HG02840 (cell line): ENCODE results near the gene SPOCD1.

ENCODE experiments used
- ATAC-seq: cut with Tn5 transposase; IDR thresholded peaks from one replicate; pipeline ENCODE4 v1.9.1; 2021; ENCODE audit warnings: mild to moderate bottlenecking, moderate library complexity, moderate number of reproducible peaks; ENCODE audit not compliant: unreplicated experiment, low FRiP score

The SPOCD1 gene

DNA sequence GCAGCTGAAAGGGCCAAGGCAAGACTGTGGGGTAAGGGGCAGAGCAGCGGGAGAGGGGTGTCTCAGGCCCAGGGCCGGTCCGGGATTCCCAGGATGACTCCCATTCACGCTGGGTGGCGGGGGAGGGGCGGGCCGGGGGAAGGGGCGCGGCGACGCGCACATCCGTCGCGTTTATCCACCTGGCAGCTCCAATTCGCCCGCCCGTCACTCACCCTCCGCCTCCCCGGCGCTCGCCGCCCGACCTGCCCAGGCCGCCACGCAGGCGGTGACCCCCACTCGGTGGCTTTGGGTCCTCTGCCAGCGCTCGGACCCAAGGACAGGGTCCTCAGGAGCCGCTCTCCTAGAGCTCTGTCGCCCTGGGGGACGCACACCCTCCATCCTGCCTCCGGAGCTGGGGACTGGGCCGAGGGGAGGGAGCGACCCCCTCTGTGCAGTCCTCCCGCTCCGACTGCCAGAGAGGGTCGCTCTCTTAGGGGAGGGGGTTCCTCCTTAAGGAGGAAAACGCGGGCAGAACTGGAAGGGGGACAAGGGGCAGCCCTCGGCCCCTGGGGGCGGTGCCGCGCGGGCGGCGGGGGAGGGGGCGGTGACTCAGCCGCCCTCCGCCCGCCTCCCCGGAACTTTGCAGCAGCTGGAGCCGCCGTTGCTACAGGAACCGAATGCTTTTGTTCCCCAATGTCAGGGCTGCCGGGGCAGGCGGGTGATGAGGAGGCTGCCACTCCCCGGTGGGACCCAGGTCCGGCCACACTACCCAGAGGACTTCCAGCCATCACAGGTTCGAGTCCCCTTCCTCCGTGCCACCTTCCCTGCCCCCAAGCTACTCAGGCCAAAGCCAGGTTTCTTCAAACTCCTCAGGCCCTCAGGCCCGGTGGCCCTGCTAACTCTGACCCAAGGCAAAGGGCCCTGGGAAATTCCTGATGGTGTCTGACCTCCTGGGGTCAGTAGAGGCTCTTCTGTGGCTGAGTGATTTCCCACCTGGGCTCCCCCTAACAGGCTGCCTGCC, 55.1 kb downstream of the SPOCD1 start:
- no peak for ATAC-seq

DNA sequence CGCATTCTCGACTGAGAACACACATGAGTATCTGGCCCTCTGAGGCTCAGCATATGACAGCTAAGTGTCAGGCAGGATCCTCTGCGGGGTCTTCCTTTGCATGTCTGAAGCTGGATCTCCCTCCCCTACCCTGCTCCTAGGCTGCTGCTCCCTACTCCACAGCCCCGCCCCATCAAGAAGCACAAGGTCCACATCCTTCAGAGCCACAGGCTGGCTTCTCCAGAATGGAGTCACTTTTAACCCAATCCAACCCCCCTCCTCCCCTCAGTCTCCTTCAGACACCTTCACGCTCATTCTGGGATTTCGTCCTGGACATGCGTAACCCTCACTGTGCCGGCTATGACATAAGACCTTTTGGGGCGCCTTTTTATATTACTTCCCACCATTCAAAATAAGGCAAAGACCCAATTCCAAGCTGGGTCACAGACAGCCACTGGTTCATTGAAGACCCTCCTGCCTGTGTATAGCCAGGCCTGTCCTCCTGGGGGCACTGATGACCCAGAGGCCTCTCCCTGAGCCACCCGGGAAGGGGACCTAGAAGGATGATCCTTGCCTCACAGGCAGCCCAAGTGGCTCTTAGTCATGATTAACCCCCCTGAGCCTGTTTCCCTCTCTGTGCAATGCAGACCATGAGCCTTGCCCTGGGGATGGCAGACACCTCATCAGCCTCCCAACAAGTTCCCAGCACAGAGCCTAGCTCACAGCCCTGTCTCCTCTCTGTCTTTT, 56.4 kb downstream of the SPOCD1 start:
- ATAC-seq: no peak

DNA sequence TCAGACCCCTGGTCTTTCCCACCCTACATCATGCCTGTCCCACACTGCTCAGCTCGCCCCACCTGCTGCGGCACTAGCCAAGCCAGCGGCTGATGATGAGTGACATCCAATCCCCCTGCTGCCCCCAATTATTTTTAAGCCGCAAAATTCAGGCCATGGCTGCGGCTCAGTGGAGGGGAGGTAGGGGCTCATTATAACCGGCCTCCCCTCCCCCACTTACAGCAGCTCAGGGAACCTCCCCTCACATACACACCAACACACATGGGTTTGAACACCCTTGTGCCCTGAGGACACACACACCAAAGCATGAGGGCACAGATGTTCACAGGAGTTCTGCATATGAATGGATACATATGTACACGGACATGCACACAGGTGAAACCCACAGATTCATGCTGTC, 57.0 kb downstream of the SPOCD1 start:
- ATAC-seq: no peak

DNA sequence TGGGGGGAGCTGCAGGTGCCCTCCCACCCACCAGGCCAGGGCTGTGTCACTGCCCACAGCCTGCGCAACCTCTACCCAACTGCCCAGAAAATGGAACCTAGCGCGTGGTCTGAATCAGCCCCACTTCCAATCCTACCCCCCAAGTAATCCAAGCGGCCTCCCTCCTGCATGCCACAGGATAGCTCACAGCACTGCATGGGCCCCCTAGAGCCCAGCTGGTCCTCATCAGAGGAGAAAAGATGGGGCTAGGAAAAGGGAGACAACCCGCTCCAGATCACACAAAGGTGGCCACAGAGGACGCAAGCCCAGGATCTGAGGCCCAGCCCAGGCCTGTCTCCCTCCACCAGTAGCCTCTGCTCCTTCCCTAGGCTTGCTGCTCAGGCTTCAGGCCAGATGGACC, 57.8 kb downstream of the SPOCD1 start:
- ATAC-seq: no peak

DNA sequence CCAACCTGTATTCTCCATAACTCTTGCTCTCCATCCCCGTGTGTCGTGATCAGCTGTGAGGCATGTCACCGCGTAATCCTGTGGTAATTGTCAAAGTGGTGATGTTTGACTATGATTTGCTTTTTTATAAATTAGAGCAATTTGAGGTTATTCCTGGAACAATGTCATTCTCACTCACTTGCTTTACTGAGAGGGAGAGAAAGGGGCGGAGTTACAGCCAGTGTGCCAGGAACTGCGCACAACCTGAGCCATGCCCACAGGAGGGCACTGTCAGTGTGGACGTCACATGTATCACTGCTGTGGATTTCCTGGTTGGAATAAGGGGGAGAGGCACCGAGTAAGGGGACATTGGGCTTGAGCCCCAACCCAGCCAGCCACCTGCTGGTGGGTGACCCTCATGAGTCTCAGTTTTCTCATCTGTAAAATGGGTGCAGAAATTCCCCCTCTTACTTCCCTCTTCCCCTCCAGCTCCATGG, 58.6 kb downstream of the SPOCD1 start:
- no peak for ATAC-seq

DNA sequence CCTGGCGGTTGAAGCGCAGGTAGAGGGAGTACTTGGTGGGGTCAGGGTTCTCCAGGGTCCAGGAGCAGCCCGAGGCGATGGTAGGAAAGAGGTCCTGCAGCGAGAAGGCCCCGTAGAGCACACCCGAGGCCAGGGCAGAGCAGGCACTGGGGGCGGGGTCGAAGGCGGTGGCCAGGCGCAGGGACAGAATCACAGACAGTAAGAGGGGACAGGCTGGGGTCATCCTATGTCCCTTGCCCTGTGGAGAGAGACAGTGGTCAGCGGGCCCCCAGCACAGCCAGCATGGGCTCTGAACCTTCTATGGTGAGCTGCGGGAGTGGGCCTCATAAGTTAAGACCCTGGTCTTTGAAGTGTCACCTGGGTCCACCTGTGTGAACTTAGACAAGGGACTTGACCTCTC, 59.2 kb downstream of the SPOCD1 start:
- ATAC-seq: no peak

DNA sequence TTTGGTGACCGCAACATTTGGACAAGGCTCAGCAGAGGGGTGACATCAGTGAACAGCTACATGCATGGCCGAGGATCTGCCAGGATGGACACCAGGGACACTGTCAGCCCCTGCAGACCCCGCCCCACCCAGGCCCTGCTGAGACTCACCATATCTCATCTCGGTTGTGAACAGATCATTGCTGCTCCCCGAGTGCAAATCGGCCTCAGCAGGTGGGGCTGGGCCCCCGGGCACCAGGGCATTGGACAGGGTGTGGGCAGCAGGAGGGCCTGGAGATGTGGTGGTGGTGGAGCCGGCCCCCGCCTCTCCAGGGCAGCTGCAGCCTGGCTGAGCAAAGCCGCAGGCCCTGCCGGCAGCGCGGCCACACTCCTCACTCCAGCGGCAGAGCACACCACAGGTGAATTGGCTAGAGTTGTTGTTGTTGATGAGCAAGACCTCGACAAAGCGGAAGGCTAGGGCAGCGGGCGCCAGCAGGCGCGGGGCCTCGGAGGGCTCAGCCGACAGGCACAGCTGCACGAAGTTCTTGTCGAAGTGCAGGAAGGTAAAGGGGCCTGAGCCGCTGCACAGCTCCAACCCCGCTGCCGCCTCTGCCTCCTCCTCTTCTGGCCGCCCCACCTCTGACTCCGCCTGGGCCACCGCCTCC, 59.9 kb downstream of the SPOCD1 start:
- ATAC-seq: no peak

DNA sequence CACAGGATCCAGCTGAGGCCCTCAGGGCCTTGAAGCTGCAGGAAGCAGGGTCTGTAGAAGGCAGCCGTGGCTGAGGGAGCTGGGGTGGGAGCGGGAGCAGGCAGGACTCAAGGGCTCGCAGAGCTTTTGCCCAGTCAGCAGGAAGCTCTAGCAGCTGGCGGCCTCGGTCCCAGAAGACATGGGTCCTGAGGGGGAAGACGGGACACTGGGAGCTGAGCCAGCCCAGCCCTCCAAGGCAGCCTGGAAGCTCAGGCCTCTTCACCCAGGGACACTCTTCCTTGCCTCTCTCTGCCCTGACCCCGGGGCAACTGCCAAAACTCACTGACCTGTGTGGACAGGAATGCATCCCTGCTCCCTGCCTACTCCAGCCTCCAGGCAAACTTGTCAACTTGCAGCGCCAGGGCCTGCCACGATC, 60.6 kb downstream of the SPOCD1 start:
- no peak for ATAC-seq

DNA sequence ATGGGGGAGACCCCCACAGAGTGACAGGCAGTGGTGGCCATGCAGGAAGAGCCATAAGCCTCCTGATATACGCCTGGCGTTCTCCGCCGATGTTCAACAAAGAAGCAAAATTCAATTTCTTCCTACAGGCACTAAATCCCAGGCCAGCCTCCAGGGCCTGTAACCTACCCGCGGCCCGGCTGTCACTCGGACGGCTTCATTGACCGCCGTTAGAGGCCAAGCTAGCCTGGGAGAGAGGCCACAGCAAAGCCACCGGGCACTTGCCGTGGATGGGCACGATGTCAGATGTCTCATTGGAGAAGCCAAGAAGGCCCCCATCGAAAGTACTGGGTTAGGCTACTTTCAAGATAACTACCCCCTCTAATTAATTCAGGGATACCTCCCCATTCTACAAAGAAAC, 61.4 kb downstream of the SPOCD1 start:
- no peak for ATAC-seq

DNA sequence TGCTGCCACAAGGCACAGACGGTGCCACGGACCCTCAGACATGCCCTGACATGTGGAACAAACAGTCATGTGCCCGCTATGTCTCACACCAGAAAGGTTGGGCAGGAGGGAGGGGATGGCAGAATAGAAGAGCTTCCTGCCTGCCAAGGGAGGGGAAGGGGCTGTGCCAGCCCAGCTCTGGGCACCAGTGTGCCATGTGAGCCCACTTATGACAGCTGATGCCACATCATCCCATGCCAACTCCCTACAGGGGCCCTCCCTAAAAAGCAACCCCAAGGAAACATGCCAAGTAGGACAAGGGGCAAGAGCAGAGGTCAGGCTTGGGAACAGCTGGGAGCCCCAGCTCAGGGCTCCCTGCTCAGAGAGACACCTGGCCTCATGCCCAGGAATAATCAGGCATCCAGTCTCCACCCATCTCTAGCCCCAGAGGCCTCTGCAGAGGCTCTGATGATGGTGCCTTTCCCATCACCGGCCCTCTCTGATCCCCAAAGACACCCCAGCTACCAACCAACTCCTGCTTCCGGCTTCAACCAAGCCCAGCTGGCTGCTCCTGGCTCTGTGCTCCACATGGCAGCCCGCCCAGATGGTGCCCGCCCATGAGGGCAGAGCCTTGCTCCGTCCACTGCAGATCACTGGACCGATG, 62.0 kb downstream of the SPOCD1 start:
- ATAC-seq: no peak

DNA sequence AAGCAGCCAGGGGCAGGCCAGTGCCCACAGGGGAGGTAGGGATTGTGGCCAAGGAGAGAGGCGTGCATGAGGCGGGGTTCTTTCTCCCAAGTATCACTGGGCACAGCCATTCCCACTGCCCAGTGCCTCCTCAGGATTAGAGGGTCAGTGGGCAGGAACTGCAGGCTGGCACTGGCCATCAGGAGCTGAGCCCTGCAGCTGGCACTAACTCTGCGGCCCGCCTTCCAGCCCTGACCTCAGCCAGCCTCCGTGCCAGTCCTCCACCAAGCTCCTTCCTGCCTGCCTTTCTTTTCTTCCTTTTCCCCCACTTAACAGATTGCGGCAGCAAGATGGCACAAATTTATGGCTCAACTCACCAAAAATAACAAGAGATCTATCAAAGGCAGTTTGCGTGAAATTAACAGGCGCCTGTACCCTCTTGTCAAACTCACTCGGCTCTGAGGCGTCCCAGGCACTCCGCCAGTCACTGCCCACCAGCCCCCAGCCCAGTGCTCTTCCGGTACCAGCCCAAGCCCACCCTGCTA, 62.8 kb downstream of the SPOCD1 start:
- no peak for ATAC-seq

DNA sequence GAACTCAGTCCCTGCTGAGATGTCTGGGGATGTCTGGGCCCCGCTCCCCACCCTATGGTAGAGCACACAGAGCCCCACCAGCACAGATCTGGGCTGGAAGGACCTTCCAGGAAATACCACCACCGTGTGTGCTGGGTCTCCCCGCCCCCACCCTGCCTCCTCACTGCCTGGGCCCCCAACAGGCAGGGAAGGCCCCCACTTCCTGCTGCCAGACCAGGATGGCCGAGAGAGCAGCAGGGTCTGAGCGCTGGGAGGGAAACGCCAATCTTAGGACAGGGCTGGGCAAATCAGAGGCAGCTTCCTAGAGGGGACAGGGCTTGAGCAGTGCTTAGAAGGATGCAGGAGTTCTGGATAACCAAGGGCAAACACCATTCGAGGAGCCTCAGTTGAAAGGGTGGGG, 63.6 kb downstream of the SPOCD1 start:
- no peak for ATAC-seq

DNA sequence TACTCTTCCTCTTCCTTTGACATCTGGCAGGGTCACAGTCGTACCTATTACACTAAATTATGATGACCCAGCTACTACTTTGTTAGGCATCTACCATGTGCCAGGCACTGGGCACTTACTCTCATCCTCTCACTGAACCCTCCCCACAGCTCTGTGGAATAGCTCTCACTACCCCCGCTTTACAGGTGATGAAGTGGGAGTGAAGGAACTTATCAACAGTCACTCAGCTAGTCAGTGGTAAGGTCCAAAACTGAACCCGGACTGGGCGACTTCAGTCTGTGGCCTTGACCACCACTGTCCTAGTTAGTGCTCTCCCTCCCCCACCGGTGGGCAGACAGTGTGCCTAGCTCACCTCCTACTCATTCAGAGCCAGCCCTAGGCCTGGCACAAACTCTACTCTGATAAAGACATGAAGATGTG, 64.0 kb downstream of the SPOCD1 start:
- no peak for ATAC-seq

DNA sequence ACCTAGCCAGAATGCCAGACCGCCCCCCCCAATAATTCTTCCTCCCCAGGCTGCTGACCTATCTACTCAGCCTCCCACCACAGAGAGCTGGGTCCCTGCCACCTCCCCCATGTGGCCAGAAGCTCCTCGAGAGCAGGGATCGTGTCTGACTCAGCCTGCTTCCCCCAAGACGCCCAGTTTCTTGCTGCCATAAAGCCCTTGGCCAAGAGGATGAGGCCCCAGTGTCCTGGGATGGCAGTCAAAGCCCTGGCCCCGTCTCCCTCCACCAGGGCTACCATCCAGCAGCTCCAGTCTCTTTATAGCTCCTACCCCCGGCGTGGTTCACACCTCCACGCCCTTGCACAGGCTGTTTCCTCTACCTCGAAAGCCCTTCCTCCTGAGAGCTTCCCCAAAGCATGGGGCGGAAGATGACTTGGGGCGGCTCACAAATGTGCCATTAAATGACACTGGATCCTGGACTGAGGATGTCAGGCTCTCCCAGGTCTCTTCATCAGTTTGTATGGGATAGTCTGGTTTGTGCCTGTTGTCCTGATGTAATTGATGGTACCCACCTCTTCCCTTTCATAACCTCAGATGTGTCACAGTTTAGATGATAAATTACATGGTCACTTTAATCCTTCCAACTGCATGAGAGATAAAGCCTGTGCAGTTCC, 64.8 kb downstream of the SPOCD1 start:
- no peak for ATAC-seq

DNA sequence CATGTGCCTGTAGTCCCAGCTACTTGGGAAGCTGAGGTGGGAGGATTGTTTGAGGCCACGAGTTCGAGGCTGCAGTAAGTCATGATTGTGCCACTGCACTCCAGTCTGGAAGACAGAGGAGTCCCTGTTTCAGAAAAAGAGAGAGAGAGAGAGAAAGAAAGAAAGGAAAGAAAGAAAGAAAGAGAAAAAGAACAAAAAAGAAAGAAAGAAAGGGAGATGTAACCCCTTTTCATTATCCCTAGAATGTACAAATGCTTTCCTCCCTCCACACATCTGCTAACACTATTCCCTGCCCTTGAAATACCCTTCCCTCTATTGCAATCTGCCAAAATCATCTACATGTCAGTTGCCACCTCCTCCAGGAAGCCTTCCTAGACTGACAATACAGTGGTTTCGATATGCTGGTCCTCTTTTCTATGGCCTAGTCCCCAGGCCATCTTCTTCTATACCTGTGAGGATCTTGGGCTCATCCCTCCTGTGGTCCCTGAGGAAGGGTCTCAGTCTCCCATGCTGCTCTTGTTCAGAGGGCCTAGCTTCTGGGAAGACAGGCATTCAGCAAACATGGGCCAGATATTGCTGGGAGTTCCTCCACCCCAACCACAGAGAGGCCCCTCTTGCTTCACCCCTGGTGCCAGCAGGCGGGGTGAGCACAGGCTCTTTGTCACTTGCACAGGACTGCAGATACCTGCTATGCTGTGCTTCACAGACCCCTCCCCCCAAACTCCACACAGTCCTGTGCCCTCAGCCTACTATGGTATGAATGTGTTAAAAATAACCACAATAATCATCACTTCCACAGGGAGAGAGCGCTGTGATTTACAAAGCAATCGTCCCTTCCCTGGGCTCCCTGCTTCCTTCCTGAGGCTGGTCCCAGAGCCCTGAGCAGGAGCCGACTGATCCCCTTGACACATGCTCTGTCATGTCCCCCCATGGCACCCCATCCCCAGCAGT, 65.8 kb downstream of the SPOCD1 start:
- ATAC-seq: no peak

DNA sequence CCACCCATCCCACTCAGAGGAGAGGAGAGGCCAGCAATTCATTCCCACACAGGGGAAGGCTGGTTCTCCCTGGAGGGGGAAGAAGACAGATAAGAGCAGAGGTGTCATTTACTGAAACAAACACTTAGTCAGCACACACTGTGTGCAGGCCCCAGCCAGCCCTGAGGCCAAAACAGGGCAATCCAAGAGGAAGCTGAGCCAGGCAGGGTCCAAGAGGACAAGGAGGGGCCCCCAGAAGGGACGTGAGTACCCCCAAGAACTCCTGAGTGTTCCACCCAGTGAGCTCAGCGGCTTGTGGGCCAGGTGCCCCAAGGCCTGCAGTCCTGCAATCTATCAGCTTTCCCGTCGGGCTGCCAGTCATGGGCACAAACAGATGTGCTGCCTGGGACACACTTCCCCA, 67.5 kb downstream of the SPOCD1 start:
- no peak for ATAC-seq

DNA sequence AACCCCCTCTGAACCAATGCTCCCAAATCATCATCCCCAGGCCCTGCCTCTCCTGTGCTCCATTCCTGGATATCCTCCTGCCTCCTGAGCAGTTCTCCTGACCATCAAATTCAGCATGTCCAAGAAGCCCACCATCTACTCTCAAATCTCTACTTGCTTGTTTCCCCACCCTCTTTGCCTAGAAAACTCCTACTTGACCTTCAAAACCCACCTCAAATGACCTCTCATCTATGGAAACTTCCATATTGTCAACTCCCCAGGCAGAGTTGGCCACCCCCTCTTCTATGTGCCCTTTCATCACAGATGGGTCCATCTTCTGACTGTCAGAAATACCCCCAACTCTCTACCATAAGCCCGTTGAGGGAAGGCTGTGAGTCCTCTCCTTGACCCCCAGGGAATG, 68.5 kb downstream of the SPOCD1 start:
- ATAC-seq: no peak

DNA sequence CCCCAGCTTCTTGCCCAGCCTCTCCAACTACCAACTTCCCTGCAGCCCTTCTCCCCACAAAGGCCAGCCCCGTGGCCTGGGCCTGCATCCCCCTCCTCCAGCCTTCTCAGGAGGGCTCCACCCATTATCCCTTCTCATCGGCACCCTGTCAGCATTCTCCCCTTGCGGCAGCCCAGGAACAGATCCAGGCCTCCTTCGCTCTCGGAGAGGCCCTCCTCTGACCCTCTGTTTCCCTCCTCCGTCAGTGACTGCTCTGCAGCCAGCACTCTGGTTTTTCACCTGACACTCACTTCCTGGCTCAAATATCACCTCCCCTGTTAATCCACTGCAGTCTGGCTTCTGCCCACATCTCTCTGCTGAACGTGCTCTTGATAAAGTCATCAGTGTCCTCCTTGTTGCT, 69.1 kb downstream of the SPOCD1 start:
- ATAC-seq: no peak
